ENCODE measurements around the gene OSBPL3.

OSBPL3 gene

DNA sequence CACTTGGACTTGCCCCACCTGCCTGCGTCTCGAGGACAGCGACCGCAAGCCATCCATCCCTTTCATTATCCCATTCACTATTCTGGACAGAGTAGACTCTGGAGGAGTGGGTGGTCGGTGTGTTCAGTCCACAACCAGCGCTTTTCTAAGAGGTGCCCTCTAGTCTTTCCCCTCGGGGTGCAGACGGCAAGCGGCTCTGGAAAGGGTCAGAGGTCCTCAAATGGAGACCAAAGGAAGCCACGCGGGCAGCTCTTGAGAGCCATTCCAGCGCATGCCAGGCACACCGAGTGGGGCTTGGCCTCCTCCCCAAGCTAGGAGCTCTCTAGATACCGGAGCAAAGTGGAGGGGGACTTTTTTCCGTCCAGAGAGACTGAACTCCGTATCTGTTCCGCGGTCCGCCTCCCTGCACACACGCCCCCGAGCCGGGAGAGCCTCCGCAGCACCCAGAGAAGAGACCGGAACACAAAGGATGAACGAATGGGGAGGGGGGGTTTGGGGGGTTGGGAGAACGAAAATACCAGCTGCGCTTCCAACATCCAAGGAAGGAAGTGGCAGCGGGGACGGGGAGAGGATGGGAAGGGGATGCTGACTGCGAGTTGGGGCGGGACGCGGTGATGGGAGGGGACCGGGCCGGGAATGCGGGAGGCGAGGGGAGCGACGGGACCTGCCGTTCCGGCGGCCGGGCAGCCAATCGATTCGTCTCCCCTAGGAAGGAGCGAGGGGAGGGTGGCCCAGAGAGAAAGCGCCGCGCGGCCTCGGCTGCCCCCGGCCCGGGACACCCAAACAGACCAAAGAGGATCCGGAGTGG is 223.2 kb downstream of the OSBPL3 start:
- DNase-seq: no peak

DNA sequence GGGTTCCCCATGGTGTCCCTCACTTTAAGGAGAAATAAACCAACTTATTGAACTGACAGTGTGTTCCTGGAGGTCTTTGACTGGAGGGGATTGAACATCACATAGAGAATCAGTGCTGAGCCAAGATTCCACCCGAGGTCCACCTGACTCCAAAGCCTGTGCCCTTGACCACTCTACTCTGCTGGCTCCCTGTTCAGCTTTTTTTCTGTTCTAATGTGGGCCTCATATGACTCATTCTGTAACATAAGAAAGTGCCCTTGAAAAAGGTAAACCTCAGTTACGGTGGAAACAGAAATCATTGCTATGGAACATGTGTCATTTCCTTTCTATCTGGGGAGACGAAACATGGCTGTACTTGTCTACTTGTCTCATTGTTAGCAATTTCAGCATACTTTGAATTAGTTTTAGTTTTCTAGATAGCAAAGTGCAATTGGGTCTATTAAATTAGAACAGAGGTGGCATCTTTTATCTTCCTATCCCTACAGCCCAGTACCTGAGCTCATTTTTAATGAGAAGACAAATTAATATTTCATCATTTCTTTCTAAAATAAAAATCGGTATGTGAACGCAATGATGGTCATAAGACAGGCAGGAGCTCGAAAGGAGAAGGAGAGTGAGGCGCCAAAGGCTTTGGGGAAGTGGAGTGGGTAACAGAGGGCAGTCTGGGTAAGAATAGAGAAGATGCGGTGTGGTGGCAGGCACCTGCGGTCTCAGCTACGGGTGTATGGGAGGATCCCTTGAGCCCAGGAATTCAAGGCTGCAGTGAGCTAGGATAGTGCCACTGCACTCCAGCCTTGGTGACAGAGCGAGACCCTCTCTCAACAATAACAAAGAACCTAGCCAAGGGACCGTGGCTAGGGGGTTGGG is 224.2 kb downstream of the OSBPL3 start:
- no peak for DNase-seq

GRCh38 chr7:24754906-24755506 is 225.0 kb downstream of the OSBPL3 start:
- DNase-seq: no peak

DNA sequence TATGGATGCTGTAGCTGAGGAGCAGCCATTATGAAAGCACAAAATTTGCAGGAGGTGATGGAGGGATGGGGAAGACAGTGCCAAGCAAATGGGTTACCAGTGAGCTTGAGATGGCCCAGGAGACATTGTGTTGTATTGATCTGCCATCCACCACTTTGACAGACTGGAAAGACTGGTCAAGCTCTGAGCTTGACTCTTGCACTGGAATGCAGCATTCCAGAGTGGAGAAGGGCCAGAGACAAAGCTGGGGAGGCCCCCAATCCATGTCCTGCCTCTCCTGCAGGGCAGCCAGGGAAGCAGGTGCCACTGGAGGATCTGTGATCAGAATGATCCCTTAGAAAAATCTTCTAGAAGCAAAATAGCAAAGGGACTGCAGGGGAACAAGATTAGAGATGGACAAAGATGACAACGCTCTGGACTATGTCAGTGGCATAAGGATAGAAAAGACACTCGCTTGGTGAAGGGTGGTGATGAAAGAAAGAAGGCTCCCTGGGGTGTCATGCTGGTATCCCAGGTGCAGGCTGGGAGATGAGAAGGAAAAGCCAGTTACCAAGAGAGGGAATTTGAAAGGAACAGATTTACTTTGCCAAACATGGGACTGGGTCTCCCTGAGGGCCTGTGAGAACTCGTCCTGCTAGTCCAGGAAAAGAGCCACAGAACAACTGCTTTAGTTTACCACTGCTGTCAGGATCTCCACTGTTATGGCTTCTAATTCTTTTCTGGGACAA is 227.7 kb downstream of the OSBPL3 start:
- DNase-seq: no peak

DNA sequence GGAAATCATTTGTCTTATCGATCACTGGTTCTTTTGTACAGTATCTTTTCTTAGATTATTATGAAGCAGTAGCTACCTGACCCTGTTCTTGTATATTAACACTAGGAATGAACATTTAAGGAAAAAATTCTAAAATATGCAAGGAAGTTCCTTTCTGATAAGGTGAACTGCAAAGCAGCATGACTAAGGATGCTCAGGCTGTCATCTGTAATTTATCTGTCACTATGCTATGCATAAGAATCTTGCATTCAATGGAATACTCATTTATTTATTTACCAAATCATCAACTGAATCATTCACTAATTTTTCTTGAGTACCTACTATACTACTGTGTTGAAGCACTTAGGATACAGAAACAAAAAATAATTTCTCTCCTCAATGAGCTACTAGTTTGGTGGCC is 228.5 kb downstream of the OSBPL3 start:
- DNase-seq: no peak

GRCh38 chr7:24750441-24751055 is 229.4 kb downstream of the OSBPL3 start:
- DNase-seq: no peak

GRCh38 chr7:24748521-24748920 is 231.5 kb downstream of the OSBPL3 start:
- no peak for DNase-seq
